Activated naive CD4-positive, alpha-beta T cell (primary cell): ENCODE measurements around the gene GOSR1.
"Not testable (repeated sequence)": the region's sequence is repeated elsewhere in the genome, so short reads cannot be mapped to it uniquely, and the experiment has no call there.

Source experiments
- DNase-seq, 4 experiments: peaks; one replicate each; lab custom pipeline; 2025; lab: John Stamatoyannopoulos, UW

GOSR1 gene

DNA sequence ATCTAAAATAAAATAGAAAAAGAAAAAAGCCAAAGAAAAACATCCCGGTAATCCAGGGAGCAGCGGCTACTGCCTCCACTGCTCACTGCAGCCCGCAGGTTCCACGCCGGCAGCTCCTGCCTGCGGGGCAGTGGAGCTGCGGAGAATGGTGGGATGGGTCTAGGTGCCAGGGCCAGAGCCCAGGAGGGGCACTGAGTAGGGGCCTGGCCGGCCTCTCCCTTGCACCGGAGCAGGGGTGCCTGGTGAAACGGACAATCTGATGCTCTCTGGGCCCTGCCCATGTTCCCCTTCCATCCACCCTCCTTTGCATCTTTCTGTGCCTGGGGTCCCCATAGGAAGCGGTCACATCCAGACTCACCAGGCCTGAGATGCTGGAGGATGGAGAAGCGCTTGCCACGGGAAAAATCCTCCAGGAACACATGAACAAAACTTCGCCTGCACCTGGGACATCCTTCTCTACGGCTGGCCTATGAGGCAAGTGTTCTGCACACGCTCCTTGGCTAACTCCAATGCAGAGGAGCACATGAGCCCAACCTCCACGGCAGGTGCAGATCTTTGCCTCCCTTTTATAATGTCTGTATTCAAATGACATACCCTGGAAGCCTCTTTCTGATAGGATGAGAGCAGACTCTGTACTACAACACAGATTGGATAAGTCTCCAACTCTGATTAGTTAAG lies 98.6 kb downstream of the GOSR1 start:
- DNase-seq: not testable (repeated sequence)

- no peak for DNase-seq
Measured at GRCh38 chr17:30576326-30576861, 99.2 kb downstream of the GOSR1 start.
